Right lobe of liver (tissue), 4 donors: ENCODE results near the gene ERBB4.

Source experiments
- POLR2A ChIP-seq: fragments of 450-650 bp; IDR thresholded peaks from one replicate; pipeline ENCODE4 v1.6.1; 2017; ENCODE audit warnings: antibody characterized with exemption, mild to moderate bottlenecking
- TF ChIP-seq, protein P1 (sequence below), 4 donors: fragments of 200-600 bp in 3 of 4; fragments of 450-650 bp in 1 of 4; IDR thresholded peaks; one replicate each; pipeline versions ENCODE4 v1.5.1 to v1.8.0; 2016 to 2022; ENCODE audit warnings: antibody characterized with exemption in 4 of 4, mild to moderate bottlenecking in 2 of 4
- donor health status: DM: no; HTN: no; CAD: no.
- donor health status: DM: no; HTN: no; CAD: no.
- donor health status: DM: no; HTN: yes; CAD: no.

DNA sequence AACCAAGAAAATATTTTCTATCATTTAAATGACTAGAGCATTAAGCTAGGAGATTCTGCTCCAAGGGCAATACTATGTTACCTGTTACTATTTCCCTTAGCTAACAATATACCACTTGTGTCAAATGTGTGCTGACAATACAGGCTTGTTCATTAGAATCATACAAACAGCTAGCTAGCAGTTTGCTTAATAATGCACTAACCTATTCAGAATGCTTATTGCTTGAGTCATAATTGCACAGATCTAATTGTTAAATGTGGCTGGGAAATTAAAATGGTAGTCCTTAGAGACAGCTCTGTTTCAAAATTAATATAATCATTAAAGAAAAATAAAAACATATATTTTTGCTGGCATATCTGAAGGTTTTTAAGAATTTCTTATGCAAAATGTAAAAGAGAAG, 344.2 kb downstream of the ERBB4 start:
- no peak for TF ChIP-seq POLR2A
- TF ChIP-seq, protein P1, sequence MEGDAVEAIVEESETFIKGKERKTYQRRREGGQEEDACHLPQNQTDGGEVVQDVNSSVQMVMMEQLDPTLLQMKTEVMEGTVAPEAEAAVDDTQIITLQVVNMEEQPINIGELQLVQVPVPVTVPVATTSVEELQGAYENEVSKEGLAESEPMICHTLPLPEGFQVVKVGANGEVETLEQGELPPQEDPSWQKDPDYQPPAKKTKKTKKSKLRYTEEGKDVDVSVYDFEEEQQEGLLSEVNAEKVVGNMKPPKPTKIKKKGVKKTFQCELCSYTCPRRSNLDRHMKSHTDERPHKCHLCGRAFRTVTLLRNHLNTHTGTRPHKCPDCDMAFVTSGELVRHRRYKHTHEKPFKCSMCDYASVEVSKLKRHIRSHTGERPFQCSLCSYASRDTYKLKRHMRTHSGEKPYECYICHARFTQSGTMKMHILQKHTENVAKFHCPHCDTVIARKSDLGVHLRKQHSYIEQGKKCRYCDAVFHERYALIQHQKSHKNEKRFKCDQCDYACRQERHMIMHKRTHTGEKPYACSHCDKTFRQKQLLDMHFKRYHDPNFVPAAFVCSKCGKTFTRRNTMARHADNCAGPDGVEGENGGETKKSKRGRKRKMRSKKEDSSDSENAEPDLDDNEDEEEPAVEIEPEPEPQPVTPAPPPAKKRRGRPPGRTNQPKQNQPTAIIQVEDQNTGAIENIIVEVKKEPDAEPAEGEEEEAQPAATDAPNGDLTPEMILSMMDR (IDR thresholded peaks at IDR 0.05) = no peak
